Left colon (tissue), 2 donors: ENCODE data around the gene GPRASP2. TPM values are rescaled to one million over a fixed set of nuclear protein-coding genes. Genes with fewer than 3 reads are reported as not detected.

ENCODE experiments used
- ATAC-seq: fragments of 200-7000 bp; cut with Tn5 transposase; one replicate; pipeline ENCODE4 v1.9.1; 2020; ENCODE audit warnings: mild to moderate bottlenecking, moderate library complexity
- DNase-seq, 2 donors: peaks; one replicate each; pipeline ENCODE4 v3.0.0-alpha.2; 2020
- intact Hi-C, 2 donors: fragments of 100-400 bp; cut with DNase I in 1 of 2; cut with micrococcal nuclease in 1 of 2; formaldehyde crosslinking; loops; one replicate each; pipeline versions ENCODE4 v1.11.2 to v1.14.0; 2022; cut with DNase I, micrococcal nuclease
- total RNA-seq, 2 donors: library from RNA; stranded (reverse); fragmentation: NEBNext Ultra II Directional; extraction: Animal tissue kit (Norgen Biotek cat#: 25700); gene quantifications; one replicate each; pipeline ENCODE4 v1.2.1, GENCODE V29; 2021
- donor health status: DM: no; HTN: no; CAD: no.
- donor health status: DM: yes; HTN: yes; CAD: no.

GPRASP2 gene
- total RNA-seq, 2 donors from 2014 or later: 1.5 to 4.4 TPM

GRCh38 chrX:102727761-102728160 is 15.5 kb downstream of the GPRASP2 start:
- ATAC-seq (no peak), DNase-seq (no peak)
- intact Hi-C loops: no loop called here

GRCh38 chrX:102728646-102729045 is 16.4 kb downstream of the GPRASP2 start:
- ATAC-seq (no peak), DNase-seq (no peak)
- intact Hi-C loops: no loop called here

DNA sequence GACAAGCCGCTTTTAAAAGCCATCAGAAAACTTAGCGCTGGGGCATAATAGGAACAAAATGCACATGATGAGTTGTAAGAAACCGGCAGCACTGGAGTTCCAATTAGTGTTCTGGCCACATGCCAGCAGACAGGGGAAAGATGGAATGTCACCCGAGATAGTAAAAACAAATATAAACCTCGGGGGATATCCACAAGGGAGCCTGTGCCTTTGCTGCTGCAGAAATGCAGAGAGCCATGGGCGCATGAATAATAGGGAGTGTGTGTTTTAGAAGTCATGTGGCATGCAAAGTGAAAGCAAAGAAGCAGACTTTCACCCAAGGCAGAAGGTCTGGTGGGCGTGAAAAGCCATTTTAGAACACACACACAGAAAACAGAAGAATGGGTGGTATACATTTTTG is 27.4 kb downstream of the GPRASP2 start:
- DNase-seq (no peak), ATAC-seq (no peak)
- intact Hi-C loops: no loop called here

DNA sequence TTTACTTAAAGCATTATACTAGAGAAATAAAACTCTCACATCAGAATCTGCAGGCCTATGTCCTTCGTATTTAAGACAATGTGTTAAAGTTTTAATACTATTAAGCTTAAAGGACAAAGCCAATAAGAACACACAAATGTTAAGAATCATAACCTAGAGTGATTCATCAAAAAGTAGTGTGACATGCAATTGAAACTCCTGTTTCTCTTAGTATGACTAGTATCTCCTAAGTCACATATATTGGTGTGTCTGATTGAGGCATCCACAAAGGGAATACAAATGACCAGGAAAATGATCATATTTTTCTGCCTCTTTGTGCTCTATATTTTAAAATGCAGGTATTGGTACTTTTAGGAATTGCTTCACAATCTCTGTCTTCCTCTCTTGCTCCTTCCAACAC is 32.1 kb downstream of the GPRASP2 start:
- no peak for ATAC-seq
- intact Hi-C loops: no loop called here
- no peak for DNase-seq

DNA sequence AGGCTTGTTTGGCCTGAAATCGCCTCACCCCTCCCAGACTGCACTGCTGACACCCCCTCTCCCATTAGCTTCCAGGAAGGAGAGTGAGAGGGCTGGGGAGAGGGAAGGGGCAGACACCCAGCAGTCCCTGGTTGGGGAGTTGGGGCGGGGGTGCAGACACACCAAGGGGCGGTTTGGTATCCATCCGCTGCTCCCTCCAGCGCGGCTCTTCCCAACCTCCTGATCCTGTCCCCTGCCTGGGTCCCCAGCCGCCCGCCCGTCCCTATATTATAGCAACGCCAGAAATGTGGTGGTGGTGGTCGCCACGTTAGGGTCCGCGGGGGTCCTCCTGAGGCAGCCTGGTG is 33.2 kb downstream of the GPRASP2 start:
- no peak for DNase-seq
- no peak for ATAC-seq

DNA sequence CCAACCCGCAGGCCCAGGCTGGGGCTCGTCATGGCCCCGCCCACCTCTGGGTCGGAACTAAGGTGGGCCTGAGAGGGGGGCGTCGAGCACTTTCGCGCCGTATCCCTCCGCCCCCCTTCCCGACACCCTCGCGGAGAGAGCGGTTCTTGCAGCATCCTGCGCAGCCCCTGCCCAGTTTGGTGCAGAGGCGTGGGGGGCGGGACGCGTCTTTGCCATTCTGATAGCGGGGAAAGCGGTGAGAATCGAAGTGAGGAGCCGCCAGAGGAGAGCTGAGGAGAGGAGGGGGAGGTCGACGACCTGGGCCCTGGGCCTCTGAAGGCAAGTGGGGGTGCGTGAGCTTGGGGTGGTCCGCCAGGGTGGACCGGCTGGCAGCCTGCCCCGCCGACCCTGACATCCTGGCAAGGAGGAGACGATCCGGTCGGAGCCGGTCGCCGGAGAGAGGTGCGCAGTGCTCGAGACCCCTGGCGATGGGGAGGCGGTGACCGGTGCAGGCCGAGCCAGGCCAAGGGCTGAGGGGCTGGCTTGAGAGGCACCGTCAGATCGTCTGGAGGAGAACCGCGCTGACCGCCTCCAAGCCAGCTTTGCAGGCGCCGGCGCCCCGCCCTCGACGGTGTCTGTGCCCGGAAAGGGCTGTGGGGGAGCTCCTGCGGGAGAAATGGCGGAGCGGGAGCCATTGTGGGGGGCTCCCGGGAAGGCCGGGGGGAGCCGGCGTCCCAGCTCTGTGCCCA is 33.8 kb downstream of the GPRASP2 start:
- DNase-seq: peak; percentile 24 to 39
- intact Hi-C loops: no loop called here
- peak; percentile 73 for ATAC-seq

More for the DNA sequence above, 33.2 kb downstream of the GPRASP2 start:
- intact Hi-C loops: no loop called here

- DNase-seq (no peak), ATAC-seq (no peak)
- intact Hi-C loops: no loop called here
Measured at GRCh38 chrX:102765217-102765616, 53.0 kb downstream of the GPRASP2 start.

DNA sequence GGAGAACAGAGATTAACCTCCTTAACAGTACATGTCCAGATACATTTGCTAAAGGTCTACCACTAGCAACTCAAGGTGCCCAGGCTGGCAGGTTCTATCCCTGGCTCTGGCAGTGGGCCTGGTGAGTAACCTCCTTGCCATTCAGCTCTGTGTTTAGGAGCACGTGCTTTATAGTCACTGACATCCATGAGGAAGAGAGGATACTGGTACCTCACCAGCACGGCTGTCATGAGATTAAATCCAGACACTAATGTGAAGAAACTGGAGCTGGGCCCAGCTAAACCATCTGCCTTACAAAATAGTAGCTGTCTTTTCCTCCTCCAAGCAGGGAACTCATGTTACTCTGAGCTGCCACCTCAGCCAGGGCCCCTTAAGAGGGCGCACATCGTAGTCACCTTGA is 53.6 kb downstream of the GPRASP2 start:
- intact Hi-C loops: no loop called here
- ATAC-seq: no peak
- DNase-seq: peak in 1 of 2 donors; percentile 40

DNA sequence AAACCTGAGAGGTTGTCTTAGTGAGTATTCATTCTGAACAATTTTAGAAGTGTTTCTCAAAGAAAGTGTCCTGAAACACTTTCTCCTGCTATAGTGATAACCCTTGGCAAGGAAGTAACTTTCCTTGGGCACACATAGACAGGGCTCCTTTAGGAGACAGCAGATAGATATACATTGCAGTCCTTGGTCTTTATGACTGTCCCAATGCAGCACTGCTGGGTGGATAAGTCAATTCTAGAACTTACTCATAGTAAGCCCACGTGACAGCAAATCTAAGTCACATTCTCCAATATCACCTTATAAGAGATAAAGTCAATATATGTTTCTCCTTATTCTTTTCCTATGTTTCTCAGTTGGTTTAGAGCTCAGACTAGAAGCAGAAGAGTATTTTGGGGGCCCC is 55.0 kb downstream of the GPRASP2 start:
- intact Hi-C loops: no loop called here
- DNase-seq: no peak

More for the DNA sequence above, 55.0 kb downstream of the GPRASP2 start:
- no peak for ATAC-seq

Other genes with a start within 250 kb of the GPRASP2 start
- gene TCP11X2, start 240.6 kb upstream of the GPRASP2 start, total RNA-seq: not detected
- under 1 TPM; 0.42 to 0.46 TPM for gene TMSB15A, start 195.7 kb upstream of the GPRASP2 start, total RNA-seq
- 10 to 100 TPM in 1 of 2 donors, 1 to 10 TPM in 1; 9.6 to 12.1 TPM for gene ARMCX5, start 112.9 kb upstream of the GPRASP2 start, total RNA-seq
- 1 to 10 TPM; 2.5 to 5.0 TPM for gene GPRASP1, start 61.0 kb upstream of the GPRASP2 start, total RNA-seq
- 1 to 10 TPM; 3.1 to 3.2 TPM for gene GPRASP3, start 8.3 kb downstream of the GPRASP2 start, total RNA-seq
- gene RAB40AL, start 224.8 kb downstream of the GPRASP2 start, total RNA-seq: 1 to 10 TPM; 1.0 to 1.5 TPM